ENCODE data around the gene KLHL24.
"Not testable (repeated sequence)": the region's sequence is repeated elsewhere in the genome, so short reads cannot be mapped to it uniquely, and the experiment has no call there.

KLHL24 gene

DNA sequence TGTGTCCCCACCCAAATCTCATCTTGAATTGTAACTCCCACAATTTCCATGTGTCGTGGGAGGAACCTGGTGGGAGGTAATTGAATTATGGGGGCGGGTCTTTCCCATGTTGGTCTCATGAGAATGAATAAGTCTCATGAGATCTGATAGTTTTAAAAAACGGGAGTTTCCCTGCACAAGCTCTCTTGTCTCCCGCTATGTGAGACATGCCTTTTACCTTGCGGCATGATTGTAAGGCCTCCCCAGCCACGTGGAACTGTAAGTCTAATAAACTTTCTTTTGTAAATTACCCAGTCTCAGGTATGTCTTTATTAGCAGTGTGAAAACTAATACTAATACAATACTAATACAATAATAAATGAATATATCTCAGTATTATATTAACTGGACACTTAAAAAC is 52.3 kb downstream of the KLHL24 start:
- Histone ChIP-seq H3K36me3 (replicated peaks) (no peaks in the 10 kb centered on the region), H3K27me3 (replicated peaks) (no peaks in the 10 kb centered on the region), H3K27ac (no peak overlapping the region), H3K4me3 (ENCODE audit: low read depth, low read length) (no peak overlapping the region)
- no peak for DNase-seq
- TF ChIP-seq, protein P1, sequence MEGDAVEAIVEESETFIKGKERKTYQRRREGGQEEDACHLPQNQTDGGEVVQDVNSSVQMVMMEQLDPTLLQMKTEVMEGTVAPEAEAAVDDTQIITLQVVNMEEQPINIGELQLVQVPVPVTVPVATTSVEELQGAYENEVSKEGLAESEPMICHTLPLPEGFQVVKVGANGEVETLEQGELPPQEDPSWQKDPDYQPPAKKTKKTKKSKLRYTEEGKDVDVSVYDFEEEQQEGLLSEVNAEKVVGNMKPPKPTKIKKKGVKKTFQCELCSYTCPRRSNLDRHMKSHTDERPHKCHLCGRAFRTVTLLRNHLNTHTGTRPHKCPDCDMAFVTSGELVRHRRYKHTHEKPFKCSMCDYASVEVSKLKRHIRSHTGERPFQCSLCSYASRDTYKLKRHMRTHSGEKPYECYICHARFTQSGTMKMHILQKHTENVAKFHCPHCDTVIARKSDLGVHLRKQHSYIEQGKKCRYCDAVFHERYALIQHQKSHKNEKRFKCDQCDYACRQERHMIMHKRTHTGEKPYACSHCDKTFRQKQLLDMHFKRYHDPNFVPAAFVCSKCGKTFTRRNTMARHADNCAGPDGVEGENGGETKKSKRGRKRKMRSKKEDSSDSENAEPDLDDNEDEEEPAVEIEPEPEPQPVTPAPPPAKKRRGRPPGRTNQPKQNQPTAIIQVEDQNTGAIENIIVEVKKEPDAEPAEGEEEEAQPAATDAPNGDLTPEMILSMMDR (IDR thresholded peaks at IDR 0.05; ENCODE audit: low read depth, low read length, missing control alignments): no peak
- in situ Hi-C loops (cut with HindIII; ENCODE audit: low pct_ligation_motif_present, low sequenced_read_pairs): no loop called here

DNA sequence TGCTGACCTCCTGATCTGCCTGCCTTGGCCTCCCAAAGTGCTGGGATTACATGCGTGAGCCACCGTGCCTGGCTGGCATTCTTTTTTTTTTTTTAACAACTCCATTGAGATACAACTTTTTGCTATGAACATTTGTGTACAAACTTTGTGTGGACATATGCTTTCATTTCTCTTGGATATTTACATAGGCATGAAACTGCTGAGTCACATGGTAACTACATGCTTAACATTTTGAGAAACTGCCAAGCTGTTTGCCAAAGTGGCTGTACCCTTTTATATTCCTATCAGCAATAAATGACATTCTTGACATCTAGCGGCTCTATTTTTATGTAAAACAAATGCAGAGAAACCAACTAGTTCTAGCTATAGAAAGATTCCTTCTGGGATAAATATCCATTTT is 53.5 kb downstream of the KLHL24 start:
- TF ChIP-seq, protein P1 (IDR thresholded peaks at IDR 0.05; ENCODE audit: low read depth, low read length, missing control alignments): no peak
- in situ Hi-C loops (cut with HindIII; ENCODE audit: low pct_ligation_motif_present, low sequenced_read_pairs): no loop called here
- Histone ChIP-seq H3K27me3 (replicated peaks) (no peaks in the 10 kb centered on the region), H3K27ac (no peak overlapping the region), H3K4me3 (ENCODE audit: low read depth, low read length) (no peak overlapping the region), H3K36me3 (replicated peaks) (no peaks in the 10 kb centered on the region)
- DNase-seq: no peak

DNA sequence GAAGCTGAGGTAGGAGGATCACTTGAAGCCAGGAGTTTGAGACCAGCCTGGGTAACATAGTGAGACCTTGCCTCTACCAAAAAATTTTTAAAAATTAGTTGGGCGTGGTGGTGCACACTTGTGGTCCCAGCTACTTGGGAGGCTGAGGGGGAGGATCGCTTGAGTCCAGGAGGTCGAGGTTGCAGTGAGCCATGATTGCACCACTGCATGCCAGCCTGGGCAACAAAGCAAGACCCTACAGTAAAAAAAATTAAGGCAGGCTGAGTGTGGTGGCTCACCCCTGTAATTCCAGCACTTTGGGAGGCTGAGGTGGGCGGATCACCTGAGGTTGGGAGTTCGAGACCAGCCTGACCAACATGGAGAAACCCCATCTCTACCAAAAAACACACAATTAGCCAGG is 54.2 kb downstream of the KLHL24 start:
- H3K36me3 ChIP-seq (replicated peaks); DNase-seq; H3K27ac ChIP-seq; in situ Hi-C loops (cut with HindIII; ENCODE audit: low pct_ligation_motif_present, low sequenced_read_pairs); H3K4me3 ChIP-seq (ENCODE audit: low read depth, low read length); H3K27me3 ChIP-seq (replicated peaks): not testable (repeated sequence)

DNA sequence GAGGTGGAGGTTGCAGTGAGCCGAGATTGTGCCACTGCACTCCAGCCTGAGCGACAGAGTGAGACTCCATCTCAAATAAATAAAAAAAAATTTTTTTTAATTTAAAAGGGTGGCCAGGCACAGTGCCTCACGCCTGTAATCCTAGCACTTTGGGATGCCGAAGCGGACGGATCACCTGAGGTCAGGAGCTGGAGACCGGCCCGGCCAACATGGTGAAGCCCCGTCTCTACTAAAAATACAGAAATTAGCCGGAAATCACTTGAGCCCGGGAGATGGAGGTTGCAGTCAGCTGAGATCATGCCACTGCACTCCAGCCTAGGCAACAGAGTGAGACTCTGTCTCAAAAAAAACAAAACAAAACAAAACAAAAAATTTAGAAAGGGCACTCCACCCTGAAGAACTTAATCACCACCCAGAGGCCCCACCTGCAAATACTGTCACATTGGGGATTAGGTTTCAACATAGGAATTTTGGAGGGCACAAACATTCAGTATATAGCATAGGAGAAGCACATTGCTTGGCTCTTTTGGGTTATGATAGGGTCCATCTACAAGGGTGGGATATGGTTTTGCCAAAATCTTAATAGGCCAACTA is 55.1 kb downstream of the KLHL24 start:
- Histone ChIP-seq H3K27me3 (replicated peaks) (no peaks in the 10 kb centered on the region), H3K27ac (no peak overlapping the region), H3K36me3 (replicated peaks) (no peaks in the 10 kb centered on the region), H3K4me3 (ENCODE audit: low read depth, low read length) (no peak overlapping the region)
- TF ChIP-seq, protein P1 (IDR thresholded peaks at IDR 0.05; ENCODE audit: low read depth, low read length, missing control alignments): no peak
- no peak for DNase-seq
- in situ Hi-C loops (cut with HindIII; ENCODE audit: low pct_ligation_motif_present, low sequenced_read_pairs): no loop called here

DNA sequence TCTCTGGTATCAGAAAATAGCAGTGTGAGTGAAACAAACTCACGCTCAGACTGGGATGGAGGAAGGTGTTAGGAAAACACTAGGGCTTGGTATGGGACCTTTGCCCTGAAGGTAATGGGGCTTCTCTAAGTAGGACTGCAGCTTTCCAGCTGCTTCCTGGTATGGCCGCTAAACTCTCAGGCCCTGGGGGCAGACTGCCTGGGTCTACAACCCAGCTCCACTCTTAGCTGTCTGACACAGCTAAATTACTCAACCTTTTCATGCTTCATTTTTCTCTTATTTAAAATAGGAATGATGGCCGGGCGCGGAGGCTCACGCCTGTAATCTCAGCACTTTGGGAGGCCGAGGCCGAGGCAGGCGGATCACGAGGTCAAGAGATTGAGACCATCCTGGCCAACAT is 57.0 kb downstream of the KLHL24 start:
- in situ Hi-C loops (cut with HindIII; ENCODE audit: low pct_ligation_motif_present, low sequenced_read_pairs): no loop called here
- Histone ChIP-seq H3K27ac (no peak overlapping the region), H3K27me3 (replicated peaks) (no peaks in the 10 kb centered on the region), H3K36me3 (replicated peaks) (no peaks in the 10 kb centered on the region), H3K4me3 (ENCODE audit: low read depth, low read length) (no peak overlapping the region)
- no peak for DNase-seq
- TF ChIP-seq, protein P1 (IDR thresholded peaks at IDR 0.05; ENCODE audit: low read depth, low read length, missing control alignments): no peak

DNA sequence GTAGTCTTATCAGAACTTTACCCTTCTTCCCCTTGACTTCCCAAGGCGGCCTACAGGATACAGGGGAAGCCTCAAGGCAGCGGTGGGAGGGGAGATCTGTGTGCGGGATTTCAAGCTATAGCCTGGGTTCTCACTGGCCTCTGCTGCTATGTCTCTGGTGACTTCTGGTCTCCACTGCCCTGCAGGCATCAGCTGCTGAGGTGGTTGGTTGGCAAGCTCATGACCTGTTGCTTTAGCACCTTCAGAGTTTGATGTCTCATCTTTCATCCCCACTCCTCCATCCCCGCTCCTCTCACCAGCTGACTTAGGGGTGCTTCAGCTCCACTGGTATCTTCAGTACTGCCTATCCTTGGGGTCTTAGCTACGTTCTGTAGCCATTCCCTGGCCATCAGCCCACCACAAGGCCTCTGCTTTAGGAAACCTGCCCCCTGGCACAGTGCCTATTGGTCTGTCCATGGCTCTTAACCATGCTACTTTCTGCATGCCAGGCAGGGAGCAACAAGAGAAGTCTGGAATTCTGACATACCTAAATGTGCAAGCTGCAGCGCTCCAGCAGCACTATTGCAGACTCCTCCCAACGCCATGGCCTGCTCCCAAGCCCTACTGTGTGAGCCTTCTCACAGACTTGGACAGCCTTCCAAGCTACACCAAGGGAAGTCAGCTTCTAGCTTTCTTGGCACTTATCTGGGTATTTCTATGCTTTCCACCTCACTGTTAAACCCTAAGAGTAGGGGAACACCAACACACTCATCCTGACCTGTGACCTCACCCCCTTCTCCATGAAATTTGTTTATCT is 60.3 kb downstream of the KLHL24 start:
- Histone ChIP-seq H3K27ac (no peak overlapping the region), H3K4me3 (ENCODE audit: low read depth, low read length) (no peak overlapping the region), H3K36me3 (replicated peaks) (no peaks in the 10 kb centered on the region), H3K27me3 (replicated peaks) (no peaks in the 10 kb centered on the region)
- TF ChIP-seq, protein P1 (IDR thresholded peaks at IDR 0.05; ENCODE audit: low read depth, low read length, missing control alignments): no peak
- DNase-seq: no peak
- in situ Hi-C loops (cut with HindIII; ENCODE audit: low pct_ligation_motif_present, low sequenced_read_pairs): no loop called here
